ENCODE results near the gene TMEM255B.
"Not testable (repeated sequence)": the region's sequence is repeated elsewhere in the genome, so short reads cannot be mapped to it uniquely, and the experiment has no call there.

Gene TMEM255B

GRCh38 chr13:113750554-113751399 lies 8.2 kb upstream of the TMEM255B start:
- no peak for DNase-seq

GRCh38 chr13:113751491-113751890 lies 7.5 kb upstream of the TMEM255B start:
- no peak for DNase-seq

GRCh38 chr13:113752211-113752986 lies 6.6 kb upstream of the TMEM255B start:
- DNase-seq = not testable (repeated sequence)

- DNase-seq = no peak
These were observed 5.9 kb upstream of the TMEM255B start for GRCh38 chr13:113753171-113753570.

- DNase-seq = no peak
These were observed 4.8 kb upstream of the TMEM255B start for GRCh38 chr13:113754242-113754641.

GRCh38 chr13:113754691-113755090 lies 4.3 kb upstream of the TMEM255B start:
- no peak for DNase-seq

GRCh38 chr13:113756441-113757097 lies 2.5 kb upstream of the TMEM255B start:
- DNase-seq = no peak

GRCh38 chr13:113759525-113760137 lies 605 bp downstream of the TMEM255B start:
- DNase-seq = peak; percentile 44

GRCh38 chr13:113761136-113761535 lies 2.1 kb downstream of the TMEM255B start:
- DNase-seq = no peak

GRCh38 chr13:113762075-113762474 lies 3.0 kb downstream of the TMEM255B start:
- DNase-seq = no peak

- no peak for DNase-seq
These were observed 3.5 kb downstream of the TMEM255B start for GRCh38 chr13:113762538-113762937.

- DNase-seq = no peak
These were observed 4.2 kb downstream of the TMEM255B start for GRCh38 chr13:113763254-113763653.

GRCh38 chr13:113763961-113764792 lies 5.2 kb downstream of the TMEM255B start:
- DNase-seq = no peak

GRCh38 chr13:113764793-113765563 lies 6.0 kb downstream of the TMEM255B start:
- DNase-seq = no peak

GRCh38 chr13:113765564-113765910 lies 6.5 kb downstream of the TMEM255B start:
- DNase-seq = no peak

- no peak for DNase-seq
These were observed 7.2 kb downstream of the TMEM255B start for GRCh38 chr13:113766035-113766800.

GRCh38 chr13:113767366-113767765 lies 8.3 kb downstream of the TMEM255B start:
- DNase-seq = no peak

- no peak for DNase-seq
These were observed 9.2 kb downstream of the TMEM255B start for GRCh38 chr13:113768018-113768905.

GRCh38 chr13:113769106-113769505 lies 10.1 kb downstream of the TMEM255B start:
- no peak for DNase-seq

- DNase-seq = no peak
These were observed 10.9 kb downstream of the TMEM255B start for GRCh38 chr13:113769881-113770280.
